C4-2B (cell line): Measurements from ENCODE around the gene CD8B2.
"Not testable (repeated sequence)": the region's sequence is repeated elsewhere in the genome, so short reads cannot be mapped to it uniquely, and the experiment has no call there.

Source experiments
- ZFX ChIP-seq: fragments of 450-650 bp; IDR thresholded peaks from 2 replicates; pipeline ENCODE4 v1.6.1; 2017
- TF ChIP-seq, protein P1 (sequence below): fragments of 450-650 bp; conservative IDR thresholded peaks from 2 replicates; pipeline ENCODE4 v1.5.1; 2017; ENCODE audit warnings: mild to moderate bottlenecking

DNA sequence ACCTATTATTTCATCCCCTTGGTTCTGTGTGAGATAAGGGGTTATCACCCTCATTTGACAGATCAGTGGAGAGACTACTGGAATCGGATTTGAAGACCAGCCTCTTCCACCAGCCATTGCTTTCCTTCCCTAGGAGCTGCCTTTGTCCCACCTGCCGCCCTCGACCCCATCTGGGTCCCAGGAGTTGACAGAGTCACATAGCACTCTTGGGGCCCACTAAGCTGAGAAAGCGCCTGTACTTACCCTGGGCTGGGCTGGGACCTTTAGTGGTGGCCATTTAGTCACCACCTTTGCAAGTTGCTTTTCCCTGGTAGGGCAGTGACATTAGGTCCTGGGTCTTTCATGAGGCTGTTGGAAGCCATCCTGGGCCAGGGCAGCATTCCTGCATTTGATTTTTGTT, 17.6 kb downstream of the CD8B2 start:
- TF ChIP-seq, protein P1, sequence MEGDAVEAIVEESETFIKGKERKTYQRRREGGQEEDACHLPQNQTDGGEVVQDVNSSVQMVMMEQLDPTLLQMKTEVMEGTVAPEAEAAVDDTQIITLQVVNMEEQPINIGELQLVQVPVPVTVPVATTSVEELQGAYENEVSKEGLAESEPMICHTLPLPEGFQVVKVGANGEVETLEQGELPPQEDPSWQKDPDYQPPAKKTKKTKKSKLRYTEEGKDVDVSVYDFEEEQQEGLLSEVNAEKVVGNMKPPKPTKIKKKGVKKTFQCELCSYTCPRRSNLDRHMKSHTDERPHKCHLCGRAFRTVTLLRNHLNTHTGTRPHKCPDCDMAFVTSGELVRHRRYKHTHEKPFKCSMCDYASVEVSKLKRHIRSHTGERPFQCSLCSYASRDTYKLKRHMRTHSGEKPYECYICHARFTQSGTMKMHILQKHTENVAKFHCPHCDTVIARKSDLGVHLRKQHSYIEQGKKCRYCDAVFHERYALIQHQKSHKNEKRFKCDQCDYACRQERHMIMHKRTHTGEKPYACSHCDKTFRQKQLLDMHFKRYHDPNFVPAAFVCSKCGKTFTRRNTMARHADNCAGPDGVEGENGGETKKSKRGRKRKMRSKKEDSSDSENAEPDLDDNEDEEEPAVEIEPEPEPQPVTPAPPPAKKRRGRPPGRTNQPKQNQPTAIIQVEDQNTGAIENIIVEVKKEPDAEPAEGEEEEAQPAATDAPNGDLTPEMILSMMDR = not testable (repeated sequence)
- TF ChIP-seq ZFX = not testable (repeated sequence)
